Activated CD4-positive, alpha-beta T cell treated with anti-CD3 and anti-CD28 coated beads, Interleukin-2, amount 50 U/mL, for 24 hours (primary cell): Measurements from ENCODE around the gene SEC24B.
A peak's percentile ranks its signal among the peaks of the same experiment; 100 is the strongest.

ENCODE experiments used
- DNase-seq, 2 donors: peaks; one replicate each; pipeline ENCODE4 v3.0.0-alpha.2; 2020; ENCODE audit warnings: low read depth in 1 of 2, low spot score in 1 of 2

SEC24B gene

DNA sequence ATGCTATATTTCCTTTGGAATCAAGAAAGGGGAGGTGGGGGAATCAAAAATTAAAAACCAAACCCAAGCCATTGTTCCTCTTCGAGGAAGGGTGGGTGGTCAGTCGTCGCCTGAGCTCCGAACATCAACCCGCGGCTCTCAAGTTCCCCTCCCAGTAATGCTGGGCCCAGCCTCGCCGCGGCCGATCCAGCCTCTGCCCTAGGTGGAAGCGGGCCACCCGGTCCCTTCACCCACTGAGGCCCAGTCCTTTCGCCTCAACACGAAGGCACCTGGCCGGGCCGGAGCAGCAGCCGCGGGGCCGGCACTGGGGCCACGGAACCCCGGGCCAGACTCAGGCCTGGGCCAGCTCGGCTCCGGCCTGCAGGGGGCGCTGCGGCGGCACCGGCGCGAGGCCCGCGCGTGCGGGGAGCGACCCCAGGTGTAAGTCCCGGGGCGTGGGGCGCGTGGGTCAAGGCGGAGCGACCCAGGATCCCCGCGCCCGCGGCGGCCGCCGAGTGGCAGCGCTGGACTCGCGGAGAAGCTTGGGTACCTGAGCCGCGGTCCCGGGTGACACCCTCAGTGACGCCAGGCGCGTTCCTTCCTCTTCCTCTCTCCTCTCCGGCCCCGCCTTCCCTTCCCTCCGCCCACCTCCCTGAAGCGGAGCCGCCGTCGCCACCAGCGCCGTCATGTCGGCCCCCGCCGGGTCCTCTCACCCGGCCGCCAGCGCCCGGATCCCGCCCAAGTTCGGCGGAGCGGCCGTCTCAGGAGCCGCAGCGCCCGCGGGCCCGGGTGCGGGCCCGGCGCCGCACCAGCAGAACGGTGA lies at the start of gene SEC24B:
TSS of gene SEC24B (plus strand) at position 611 of the 802 bp plus-strand sequence. CDS start at position 666, 55 bp downstream.
- DNase-seq, result peak; percentile 78 to 83

DNA sequence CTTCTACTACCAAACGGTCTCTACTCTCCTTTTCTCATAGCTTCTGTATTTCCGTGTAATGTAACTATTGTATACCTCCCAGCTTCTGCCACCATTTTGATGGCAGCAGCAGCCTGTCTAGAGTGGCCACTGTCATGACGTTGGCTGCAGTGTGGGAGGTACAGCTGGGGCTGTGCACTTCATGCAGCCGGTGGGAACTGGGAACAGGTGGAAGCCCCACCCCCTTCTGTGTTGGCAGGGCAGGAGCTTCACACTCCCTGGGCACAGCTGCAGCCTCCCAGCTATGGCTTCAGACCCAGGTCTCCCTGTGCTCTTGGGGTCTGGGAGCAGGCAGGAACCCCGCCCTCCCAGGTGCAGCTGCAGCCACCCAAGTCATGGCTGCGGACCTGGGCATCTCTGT lies 49.8 kb upstream of the SEC24B start:
- DNase-seq, result no peak

DNA sequence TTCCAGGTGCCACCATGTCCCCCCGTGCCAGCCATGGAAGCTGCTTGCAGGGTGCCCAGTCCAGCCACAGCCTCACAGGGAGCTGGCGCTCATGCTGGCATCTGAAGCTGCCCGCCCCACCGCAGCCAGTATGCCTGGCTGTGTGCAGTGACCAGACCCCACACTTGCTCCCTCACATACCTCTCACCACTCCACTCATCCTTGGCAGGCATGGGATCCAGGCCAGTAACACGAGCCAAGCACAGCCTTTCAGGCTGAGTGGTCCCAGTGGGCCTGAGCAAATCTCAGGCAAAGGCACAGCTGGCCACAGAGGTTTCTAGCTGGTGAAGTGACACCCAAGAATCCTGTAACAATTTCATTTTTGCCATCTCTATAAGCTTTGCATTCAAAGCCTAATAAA lies 48.4 kb upstream of the SEC24B start:
- DNase-seq, result no peak

DNA sequence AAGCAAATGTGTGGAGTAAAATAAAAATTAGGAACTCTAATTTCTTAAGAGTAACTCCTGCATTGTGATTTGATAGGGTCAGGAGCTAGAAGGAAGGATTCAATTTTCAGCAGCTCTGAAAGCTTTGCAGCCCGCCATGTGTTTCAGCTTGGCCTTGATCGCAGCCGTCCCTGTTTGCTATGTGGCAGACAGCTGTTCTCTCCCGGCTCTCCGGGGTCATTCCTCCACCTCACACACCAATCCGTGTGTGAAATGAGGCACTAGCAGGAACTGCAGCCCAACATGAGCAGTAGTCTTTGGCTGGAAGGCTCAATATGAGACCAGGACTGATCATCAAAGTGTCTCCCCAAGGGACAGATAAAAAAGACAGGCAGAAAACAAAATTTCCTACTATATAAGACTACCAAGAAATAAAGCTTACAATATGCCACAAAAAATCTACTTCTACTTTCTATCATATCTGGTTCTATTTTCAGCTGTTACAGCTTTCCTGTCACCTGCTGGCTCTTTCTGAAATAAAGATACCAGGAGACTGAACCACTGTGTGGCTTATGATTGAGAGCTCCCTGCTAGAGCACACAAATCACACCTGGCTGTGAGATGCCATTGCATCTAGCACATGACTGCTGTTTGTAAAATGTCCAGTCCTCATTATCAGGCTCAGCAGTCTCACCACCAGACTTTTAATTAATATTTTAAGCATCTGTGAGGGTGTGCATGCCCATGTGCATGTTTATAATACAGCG lies 44.1 kb upstream of the SEC24B start:
- DNase-seq, result no peak

DNA sequence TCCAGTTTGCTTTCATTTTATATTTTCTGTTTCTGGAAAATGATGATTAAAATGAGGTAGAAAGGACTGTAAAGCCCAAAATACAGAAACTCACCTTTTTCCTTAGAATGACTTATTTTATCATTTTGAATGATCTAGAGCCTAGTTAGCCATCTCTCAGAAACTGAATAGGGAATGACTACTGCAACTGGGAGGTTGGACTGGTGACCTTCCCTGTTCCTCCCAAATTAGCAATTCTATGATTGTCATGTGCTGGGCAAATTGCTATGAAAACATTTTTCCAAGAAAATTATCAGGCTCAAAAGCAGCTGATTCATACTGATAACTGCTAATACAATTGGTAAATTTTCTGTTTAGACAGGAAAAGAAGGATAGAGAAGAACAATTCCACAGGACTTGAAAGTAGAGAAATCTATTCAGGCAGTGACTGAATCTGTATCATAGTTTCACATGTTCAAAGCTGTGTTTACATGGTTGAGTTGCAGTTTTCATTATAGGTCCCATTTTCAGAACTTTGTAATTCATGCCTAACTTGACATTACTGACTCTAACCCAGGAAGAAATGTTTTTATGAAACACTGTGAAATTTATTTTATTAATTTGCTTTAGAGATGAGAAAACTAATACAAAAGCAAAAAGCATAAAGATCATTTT lies 43.4 kb upstream of the SEC24B start:
- no peak for DNase-seq

DNA sequence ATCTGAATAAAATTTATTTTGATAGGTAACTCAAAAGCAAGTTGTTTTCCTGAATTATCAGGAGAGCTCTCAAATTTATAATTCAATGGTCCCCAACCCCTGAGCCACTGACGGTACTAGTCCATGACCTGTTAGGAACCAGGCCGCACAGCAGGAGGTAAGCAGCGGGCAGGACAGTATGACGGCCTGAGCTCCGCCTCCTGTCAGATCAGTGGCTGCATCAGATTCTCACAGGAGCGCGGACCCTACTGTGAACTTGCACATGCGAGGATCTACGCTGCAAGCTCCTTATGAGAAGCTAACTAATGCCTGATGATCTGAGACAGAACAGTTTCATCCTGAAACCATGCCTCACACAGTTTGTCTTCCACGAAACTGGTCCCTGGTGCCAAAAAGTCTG lies 37.9 kb upstream of the SEC24B start:
- no peak for DNase-seq

DNA sequence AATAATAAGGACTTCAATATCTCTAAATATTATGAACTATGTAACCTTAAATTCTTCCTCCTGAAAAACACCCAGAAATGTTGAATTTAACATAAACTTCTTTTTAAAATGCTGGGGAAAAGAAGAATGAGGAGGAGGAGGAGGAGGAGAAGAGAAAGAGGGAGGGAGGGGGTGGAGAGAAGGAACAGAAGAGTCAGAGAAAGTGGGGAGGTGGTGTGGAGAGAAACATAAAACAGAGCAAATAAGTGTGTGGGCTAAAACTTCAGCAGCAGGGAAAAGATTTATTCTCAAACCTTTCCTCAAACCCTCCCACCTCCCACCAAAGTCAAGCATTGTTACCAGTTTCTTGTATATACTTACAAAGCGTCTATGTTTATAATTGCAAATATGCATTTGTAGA lies 34.7 kb upstream of the SEC24B start:
- no peak for DNase-seq

DNA sequence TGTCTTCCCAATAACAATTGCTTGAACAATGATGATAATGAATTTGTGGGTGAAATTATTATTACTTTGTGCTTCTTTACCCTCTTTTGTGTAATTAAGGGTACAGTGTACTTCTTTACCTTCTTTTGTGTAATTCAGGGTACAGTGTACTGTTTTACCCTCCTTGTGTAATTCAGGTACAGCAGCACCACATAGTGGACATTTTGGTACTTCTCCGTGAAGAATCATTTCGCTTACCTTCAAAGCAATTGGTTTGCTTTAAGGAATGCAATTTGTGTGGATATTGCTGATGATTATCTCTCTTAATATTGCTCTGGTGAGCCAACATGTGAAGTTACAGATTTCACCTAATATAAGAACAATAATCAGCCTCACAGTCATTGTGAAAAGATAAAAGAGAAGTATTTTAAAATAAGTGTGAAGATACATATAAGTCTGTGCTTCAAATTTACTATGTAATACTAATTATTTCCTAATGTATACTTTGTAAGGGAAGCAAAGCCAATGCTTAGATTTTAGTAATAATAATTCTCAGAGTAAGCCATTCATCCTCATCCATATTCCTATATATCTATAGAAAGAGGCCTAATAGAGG lies 27.2 kb upstream of the SEC24B start:
- peak in 1 of 2 donors; percentile 31 for DNase-seq

DNA sequence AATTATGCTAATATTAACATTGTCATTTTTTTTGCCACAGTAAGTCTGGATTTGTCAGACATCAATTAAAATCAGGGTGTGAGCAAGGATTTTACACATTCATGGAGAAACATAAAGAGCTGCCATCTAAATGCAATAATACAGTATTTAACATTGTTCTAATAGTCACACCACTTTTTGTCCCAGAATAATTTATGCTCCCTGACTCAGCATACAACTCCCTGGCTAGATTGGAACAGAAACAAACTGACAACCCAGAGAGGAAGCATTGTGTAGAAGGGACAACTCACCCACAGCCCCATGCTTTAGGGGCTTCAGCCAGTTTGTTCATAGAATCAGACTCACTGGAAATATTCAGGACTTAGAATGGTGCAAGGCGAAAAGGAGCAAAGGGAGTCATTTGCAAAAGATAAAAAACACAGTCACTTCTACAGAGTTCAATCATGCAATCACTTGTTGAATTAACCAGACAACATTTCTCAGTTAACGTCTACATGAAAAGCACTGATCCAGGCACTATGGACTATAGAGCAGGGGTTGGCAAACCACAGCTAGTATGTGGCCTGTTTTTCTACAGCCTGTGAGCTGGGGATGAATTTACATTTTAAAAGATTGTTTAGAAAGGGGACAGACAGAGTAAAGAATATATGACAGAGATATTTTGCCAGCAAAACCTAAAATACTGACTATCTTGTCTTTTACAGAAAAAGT lies 26.4 kb upstream of the SEC24B start:
- no peak for DNase-seq

DNA sequence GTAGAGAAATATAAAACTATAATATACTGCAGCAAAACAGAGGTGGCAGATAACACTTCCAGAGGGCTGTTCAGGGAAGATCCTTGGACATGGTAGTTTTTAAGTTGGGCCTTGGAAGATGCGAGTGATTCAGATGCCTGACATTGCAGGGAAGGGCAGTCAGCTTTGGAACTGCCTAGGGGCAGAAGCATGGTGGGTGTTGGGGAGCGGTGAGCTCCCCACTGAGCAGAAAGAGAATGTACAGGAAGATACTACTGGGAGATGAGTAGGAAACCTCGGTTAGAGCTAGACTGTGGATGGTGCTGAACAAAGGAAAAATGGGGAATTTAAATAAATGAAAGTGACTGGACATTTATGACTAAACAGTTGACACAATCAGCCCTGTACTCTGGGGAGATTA lies 24.9 kb upstream of the SEC24B start:
- no peak for DNase-seq

DNA sequence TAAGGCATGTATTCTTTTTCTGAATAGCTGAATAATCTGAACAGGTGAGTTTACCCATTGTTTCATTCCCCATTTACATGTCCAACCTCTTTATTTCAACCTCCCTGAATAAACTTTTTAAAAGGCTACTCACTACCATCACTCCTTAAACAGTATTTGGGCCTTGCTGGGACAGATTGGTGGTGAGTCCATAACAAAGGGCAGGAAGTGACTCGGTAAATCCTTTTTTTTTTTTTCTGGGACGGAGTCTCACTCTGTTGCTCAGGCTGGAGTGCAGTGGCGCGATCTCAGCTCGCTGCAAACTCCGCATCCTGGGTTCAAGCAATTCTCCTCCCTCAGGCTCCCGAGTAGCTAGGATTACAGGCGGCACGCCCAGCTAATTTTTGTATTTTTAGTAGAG lies 23.4 kb upstream of the SEC24B start:
- DNase-seq, result no peak

DNA sequence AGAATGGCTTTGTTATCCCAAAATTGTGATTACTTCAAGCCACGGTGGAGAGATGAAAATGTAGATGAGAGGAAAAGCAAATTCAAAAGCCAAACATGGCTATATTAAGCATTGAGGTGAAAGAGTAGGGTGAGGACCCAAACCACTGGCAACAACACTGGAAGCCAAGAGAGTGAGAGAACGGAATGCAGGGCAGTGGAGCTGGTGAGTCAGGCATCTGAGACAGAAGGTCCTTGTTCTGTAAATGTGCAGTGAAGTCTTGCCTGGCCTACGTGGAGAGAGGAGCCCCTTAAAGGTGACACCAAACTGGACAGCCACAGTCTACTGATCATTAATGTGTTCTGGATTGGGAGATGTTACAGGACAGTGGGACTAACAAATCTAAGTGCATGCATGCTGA lies 22.8 kb upstream of the SEC24B start:
- DNase-seq, result no peak

DNA sequence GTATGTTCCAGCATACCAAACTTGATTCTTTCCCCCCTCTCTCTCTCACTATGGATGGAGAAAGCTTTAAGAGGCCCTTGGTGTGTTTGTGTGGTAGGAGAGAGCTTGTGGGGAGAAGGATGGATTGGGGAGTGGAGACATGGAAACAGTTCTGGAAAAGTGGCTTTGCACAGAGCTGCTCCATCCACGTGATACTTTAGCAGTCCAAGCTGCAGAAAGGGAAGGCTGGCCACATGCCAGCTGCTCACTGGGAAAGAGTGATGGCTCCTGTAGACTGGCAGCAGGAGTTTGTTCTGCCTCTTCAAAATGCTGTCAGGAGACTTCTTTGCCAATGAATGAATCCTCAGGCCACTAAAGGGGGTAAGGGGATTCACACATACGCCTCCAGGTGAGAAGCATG lies 21.7 kb upstream of the SEC24B start:
- DNase-seq, result no peak

DNA sequence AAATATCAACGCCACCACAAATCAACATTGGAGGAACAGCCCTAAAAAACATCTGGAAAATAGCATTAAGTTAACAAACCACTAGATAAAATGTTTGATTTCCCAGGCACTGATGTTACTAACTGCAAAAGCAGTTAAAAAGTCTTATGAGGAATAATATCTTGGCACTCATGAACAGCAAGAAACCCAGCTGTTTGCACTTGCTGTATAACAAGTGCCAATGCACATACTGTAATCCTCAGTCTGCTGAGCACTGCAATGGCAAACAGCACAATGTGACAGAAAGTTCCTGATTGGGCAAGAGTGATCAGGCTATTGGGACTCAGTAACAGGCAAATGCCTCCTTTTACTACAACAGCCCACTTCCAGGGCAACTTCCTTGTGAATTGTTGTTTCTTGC lies 20.8 kb upstream of the SEC24B start:
- no peak for DNase-seq

DNA sequence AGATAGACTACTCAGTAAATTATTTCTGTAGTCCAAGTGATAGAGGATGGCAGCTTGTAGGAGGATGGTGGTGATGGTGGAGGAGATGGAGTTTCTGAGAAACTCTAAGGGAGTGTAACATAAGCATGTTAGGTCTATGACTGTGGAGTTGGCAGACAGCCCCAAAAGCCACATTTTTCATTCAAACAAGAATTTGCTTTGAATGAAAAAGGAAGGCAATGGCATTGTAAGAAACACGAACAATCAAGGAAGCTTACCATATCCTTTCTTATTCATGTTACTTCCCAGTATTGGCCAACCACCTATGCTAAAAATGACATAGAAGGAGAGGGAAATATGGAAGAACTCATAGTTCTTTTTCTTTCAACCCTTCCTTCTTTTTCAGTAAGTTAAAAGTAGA lies 18.7 kb upstream of the SEC24B start:
- DNase-seq, result no peak

DNA sequence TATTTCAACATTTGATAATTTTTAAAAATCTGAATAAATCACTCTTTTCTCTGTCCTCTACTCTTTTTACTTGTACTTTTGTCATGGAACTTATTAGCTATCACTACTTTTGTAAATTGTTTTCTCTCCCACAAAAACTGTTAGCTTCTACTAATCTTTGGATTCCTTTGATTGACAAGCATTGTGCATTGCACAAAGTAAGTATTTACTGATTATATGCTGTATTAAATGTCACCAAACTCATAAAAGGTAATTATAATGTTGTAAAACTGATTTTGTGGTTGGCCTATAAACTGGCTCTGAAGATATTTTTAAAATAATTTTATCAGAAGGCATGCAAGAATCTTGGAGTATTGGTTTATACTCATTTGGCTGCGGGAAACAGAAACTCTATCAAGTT lies 15.0 kb upstream of the SEC24B start:
- no peak for DNase-seq

DNA sequence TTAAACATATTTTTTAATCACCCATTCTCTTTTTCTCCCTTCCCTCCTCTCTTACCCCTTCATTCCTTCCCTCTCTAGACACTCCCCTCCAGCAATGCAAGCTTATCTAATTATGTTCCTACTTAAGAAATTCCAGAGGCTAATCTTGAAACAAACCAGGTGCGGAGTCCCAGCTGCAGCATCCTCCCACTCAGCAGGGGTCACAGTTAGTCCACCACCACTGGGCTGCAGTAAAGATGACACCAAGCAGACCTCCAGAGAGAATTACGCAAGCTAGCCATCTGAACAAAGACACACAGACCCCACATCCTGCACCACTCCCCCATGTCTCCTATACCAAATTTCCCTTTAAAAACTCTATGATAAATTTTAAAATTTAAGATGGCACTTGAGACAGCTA lies 13.9 kb upstream of the SEC24B start:
- DNase-seq, result no peak

DNA sequence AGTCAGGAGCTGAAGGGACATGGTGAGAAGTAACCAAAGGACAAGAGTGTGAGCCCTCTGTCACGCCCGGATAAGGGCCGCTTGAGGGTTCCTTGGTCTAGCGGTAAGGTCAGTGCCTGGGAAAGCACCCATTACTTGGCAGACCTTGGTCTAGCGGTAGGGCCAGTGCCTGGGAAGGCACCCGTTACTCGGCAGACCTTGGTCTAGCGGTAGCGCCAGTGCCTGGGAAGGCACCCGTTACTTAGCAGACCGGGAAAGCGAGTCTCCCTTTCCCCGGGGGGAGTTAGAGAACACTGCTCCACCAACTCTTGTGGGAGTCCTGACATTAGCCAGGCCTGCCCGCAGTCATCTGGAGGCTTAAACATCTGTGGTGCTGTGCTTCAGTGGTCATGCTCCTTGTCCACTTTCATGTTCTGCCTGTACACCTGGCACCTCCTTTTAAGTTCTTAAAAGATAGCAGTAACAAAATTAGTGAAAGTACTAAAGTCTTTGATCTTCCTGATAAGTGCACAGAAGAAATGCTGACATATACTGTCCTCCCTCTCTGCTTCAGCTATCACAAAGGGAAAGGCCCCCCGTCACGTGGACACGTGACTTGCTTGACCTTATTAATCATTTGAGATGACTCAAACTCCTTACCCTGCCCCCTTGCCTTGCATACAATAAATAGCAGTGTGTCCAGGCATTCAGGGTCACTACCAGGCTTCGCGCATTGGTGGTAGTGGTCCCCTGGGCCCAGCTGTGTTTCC lies 9.3 kb upstream of the SEC24B start:
- no peak for DNase-seq

DNA sequence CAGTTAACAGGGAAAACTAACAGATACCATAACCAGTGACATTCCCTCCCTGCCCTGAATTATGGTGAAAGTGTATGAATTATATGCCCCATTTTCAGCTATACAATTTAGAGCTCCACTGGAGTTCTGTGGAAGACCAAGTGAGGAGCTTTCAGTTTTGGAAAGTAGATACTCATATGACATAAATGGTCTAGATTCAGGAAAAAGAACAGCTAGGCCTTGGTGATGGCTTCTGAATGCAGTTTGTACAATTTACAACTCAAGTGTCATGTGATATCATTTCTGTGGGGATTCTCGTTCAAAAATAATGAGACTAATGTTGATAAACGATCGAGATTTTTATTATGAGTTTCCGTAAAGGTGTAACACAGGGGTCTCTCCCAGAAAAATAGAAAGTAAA lies 8.2 kb upstream of the SEC24B start:
- DNase-seq, result no peak

DNA sequence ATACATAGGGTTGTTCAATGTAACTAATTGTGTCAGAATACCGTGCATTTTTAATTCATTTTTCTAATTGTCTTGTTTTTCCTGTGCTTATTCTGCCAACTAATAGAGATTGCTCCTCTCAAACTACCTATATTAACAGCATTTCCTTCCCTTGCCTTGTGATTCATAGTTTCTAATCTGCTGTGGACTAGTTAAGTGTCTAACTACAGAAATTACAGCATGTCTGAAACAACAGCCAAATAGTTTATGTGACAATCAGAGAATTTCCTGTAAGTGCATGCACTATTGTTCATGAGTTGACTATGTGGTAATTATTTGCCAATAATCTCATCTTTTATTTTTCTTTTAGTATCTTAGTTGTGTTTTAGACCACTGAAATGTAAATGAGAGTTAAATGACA lies 4.1 kb upstream of the SEC24B start:
- no peak for DNase-seq
